HepG2 (cell line): ENCODE results near the gene MAN1C1.

Source experiments
- BCL6 ChIP-seq: IDR thresholded peaks from 2 replicates; pipeline ENCODE4 v1.6.1; 2016; ENCODE audit warnings: missing genetic modification reagents, missing compliant biosample characterization
- EHMT2 ChIP-seq: fragments of 200-600 bp; sonication (generic); IDR thresholded peaks from 2 replicates; pipeline ENCODE4 v1.7.0; 2017; ENCODE audit warnings: antibody characterized with exemption, low read depth, low read length, borderline replicate concordance
- ELF1 ChIP-seq: sonication (generic); formaldehyde crosslinking; IDR thresholded peaks from 2 replicates; pipeline ENCODE4 v1.4.0; 2020; ENCODE audit warnings: missing genetic modification reagents
- FOXP4 ChIP-seq: sonication (generic); formaldehyde crosslinking; IDR thresholded peaks from 2 replicates; pipeline ENCODE4 v1.4.0; 2020; ENCODE audit warnings: missing genetic modification reagents
- GTF2F1 ChIP-seq: fragments of 150-350 bp; IDR thresholded peaks from 2 replicates; pipeline ENCODE4 v1.6.1; 2014; ENCODE audit warnings: low read length
- KLF13 ChIP-seq: sonication (generic); formaldehyde crosslinking; IDR thresholded peaks from 2 replicates; pipeline ENCODE4 v1.4.0; 2020; ENCODE audit warnings: mild to moderate bottlenecking, missing genetic modification reagents
- POLR2AphosphoS5 ChIP-seq: IDR thresholded peaks from 2 replicates; pipeline ENCODE4 v1.6.1; 2012; ENCODE audit warnings: low read depth, low read length
- SETDB1 ChIP-seq: sonication (generic); formaldehyde crosslinking; IDR thresholded peaks from 2 replicates; pipeline ENCODE4 v1.5.1; 2020; ENCODE audit warnings: missing genetic modification reagents, mild to moderate bottlenecking, borderline replicate concordance
- TCF7 ChIP-seq: sonication (generic); IDR thresholded peaks from 2 replicates; pipeline ENCODE4 v1.6.1; 2016; ENCODE audit warnings: antibody characterized with exemption, low read depth
- ZBTB7A ChIP-seq: sonication (generic); formaldehyde crosslinking; IDR thresholded peaks from 2 replicates; pipeline ENCODE4 v1.8.0; 2022; ENCODE audit warnings: mild to moderate bottlenecking, missing genetic modification reagents
- ZHX1 ChIP-seq: sonication (generic); formaldehyde crosslinking; IDR thresholded peaks from 2 replicates; pipeline ENCODE4 v1.8.1; 2022; ENCODE audit warnings: low read depth, mild to moderate bottlenecking, missing genetic modification reagents
- ZNF609 ChIP-seq: sonication (generic); formaldehyde crosslinking; IDR thresholded peaks from 2 replicates; pipeline ENCODE4 v1.4.0; 2020; ENCODE audit warnings: mild to moderate bottlenecking, missing genetic modification reagents, borderline replicate concordance
- ZNF709 ChIP-seq: sonication (generic); formaldehyde crosslinking; IDR thresholded peaks from 2 replicates; pipeline ENCODE4 v1.5.0; 2020; ENCODE audit warnings: mild to moderate bottlenecking, missing genetic modification reagents
- TF ChIP-seq, protein P1 (sequence below): sonication (generic); formaldehyde crosslinking; IDR thresholded peaks from 2 replicates; pipeline ENCODE4 v1.5.0; 2020; ENCODE audit warnings: mild to moderate bottlenecking, missing genetic modification reagents, moderate library complexity

DNA sequence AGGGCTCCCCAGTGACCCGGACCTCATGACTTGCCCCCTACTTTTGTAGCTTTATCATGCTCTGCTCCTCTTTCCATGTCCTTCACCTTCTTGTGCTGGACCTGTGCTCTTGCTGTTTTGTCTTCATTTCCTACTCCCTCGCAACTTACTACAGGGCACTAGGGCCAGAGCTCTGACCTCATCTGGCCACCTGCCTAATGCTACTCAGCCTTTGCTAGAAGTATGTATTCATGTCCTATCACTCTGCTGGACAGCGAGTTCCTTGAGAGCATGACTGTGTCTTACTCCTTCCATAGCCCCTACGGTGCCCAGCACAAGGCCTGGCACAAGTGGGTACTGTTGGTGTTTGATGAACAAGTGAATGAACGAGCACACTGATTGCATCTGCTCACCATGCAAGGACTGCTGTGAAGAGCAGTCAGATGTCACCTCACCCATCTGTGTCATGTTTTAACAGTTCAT, 205.1 kb downstream of the MAN1C1 start:
- TF ChIP-seq, protein P1, sequence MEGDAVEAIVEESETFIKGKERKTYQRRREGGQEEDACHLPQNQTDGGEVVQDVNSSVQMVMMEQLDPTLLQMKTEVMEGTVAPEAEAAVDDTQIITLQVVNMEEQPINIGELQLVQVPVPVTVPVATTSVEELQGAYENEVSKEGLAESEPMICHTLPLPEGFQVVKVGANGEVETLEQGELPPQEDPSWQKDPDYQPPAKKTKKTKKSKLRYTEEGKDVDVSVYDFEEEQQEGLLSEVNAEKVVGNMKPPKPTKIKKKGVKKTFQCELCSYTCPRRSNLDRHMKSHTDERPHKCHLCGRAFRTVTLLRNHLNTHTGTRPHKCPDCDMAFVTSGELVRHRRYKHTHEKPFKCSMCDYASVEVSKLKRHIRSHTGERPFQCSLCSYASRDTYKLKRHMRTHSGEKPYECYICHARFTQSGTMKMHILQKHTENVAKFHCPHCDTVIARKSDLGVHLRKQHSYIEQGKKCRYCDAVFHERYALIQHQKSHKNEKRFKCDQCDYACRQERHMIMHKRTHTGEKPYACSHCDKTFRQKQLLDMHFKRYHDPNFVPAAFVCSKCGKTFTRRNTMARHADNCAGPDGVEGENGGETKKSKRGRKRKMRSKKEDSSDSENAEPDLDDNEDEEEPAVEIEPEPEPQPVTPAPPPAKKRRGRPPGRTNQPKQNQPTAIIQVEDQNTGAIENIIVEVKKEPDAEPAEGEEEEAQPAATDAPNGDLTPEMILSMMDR (CRISPR knock-in tag): no peak
- TF ChIP-seq ZHX1 (CRISPR knock-in tag) (no peak), FOXP4 (CRISPR knock-in tag) (no peak), GTF2F1 (no peak), ZBTB7A (CRISPR knock-in tag) (no peak), KLF13 (no peak), POLR2AphosphoS5 (no peak), TCF7 (no peak), BCL6 (CRISPR knock-in tag) (no peak), ELF1 (CRISPR knock-in tag) (no peak), ZNF609 (CRISPR knock-in tag) (no peak), EHMT2 (no peak), ZNF709 (no peak), SETDB1 (CRISPR knock-in tag) (no peak)
